Pancreas (tissue), 10 donors: ENCODE measurements around the gene ACOT7. TPM values are rescaled to one million over a fixed set of nuclear protein-coding genes. Genes with fewer than 3 reads are reported as not detected.

ENCODE experiments used
- ATAC-seq, 4 donors: fragments of 200-7000 bp; cut with Tn5 transposase; one replicate each; pipeline versions ENCODE4 v1.8.0 to v1.9.1; 2020; ENCODE audit warnings: mild to moderate bottlenecking in 4 of 4, moderate library complexity in 4 of 4
- DNase-seq, 6 donors: peaks; one replicate each; pipeline ENCODE4 v3.0.0-alpha.2; 2020
- FAIRE-seq: peaks from 2 replicates; lab custom pipeline; 2012; peaks lifted over from hg19 to GRCh38; lab: Jason Lieb, UNC
- H3K27ac ChIP-seq, 4 donors: fragments of 200-600 bp; sonication (generic); 1 replicate in 3 of 4; 2 replicates in 1 of 4; pipeline versions ENCODE4 v1.5.0 to v1.8.0; 2020
- H3K27me3 ChIP-seq, 4 donors: fragments of 200-600 bp; one replicate each; pipeline ENCODE4 v1.8.0; 2021
- H3K36me3 ChIP-seq, 3 donors: fragments of 200-600 bp; sonication (generic) in 1 of 3; one replicate each; pipeline versions ENCODE4 v1.5.0 to v1.8.0; 2020 to 2021
- H3K4me1 ChIP-seq, 3 donors: fragments of 200-600 bp; one replicate each; pipeline ENCODE4 v1.8.0; 2021
- H3K4me3 ChIP-seq, 4 donors: fragments of 200-600 bp; sonication (generic) in 2 of 4; one replicate each; pipeline versions ENCODE4 v1.5.0 to v1.8.0; 2020 to 2021
- H3K9me3 ChIP-seq, 4 donors: fragments of 200-600 bp; one replicate each; pipeline ENCODE4 v1.8.0; 2021
- CTCF ChIP-seq, 4 donors: fragments of 200-600 bp; sonication (generic) in 3 of 4; IDR thresholded peaks; one replicate each; pipeline versions ENCODE4 v1.5.0 to v1.8.0; 2021; ENCODE audit warnings: antibody characterized with exemption in 4 of 4
- WGBS, 2 donors: extraction: QIAGEN DNeasy Blood & Tissue Kit; methylation state at CpG; one replicate each; pipeline ENCODE4 v1.1.7; 2013; 5-methylcytosine and 5-hydroxymethylcytosine counted together
- intact Hi-C, 3 donors: fragments of 100-400 bp; cut with DNase I; formaldehyde crosslinking; loops; one replicate each; pipeline versions ENCODE4 v1.11.1 to v1.14.2; 2022
- polyA plus RNA-seq, 2 donors: library from polyadenylated mRNA; stranded (reverse); fragments of 200-250 nt; gene quantifications; one replicate each; pipeline ENCODE4 v1.2.3, GENCODE V29; 2013
- total RNA-seq, 6 donors: library from RNA; stranded (reverse); fragmentation: NEBNext Ultra II Directional in 4 of 6; extraction: Animal tissue kit (Norgen Biotek cat#: 25700) in 4 of 6; gene quantifications; one replicate each; pipeline versions ENCODE4 v1.2.1 to v1.2.4, GENCODE V29; 2021 to 2023
- donor health status: healthy with polysubstance abuse.
- donor health status: DM: no; HTN: no; CAD: no; lungs with moderate emphysema.
- donor health status: DM: no; HTN: no; CAD: no.
- donor health status: control.
- donor health status: control.
- donor health status: Bipolar disorder and iron deficiency.
- donor health status: DM: yes; HTN: yes; CAD: no.
- donor health status: DM: no; HTN: no; CAD: no.
- donor health status: DM: no; HTN: no; CAD: no.
- donor health status: DM: yes; HTN: yes; CAD: no.

ACOT7 gene
- total and polyA plus RNA-seq, 8 donors, result 3.1 to 7.6 (median 5.2) TPM

GRCh38 chr1:6420454-6421042 is 27.0 kb upstream of the ACOT7 start:
- ATAC-seq (no peak), DNase-seq (peak in 1 of 6 donors; percentile 68), FAIRE-seq (no peak)
- no peaks in the 10 kb centered on the region for H3K9me3 ChIP-seq
- peak overlapping the region in 1 of 4 donors; percentile 23 for H3K4me3 ChIP-seq
- peaks cover 0 to 41% (median 16%) of the 10 kb centered on the region in 4 donors for H3K27me3 ChIP-seq
- no peak overlapping the region for H3K27ac ChIP-seq
- H3K4me1 ChIP-seq, result peaks cover 7 to 19% (median 11%) of the 10 kb centered on the region in 3 donors
- intact Hi-C loops, result no loop called here
- no peak for TF ChIP-seq CTCF (IDR thresholded peaks at IDR 0.05)
- no peaks in the 10 kb centered on the region for H3K36me3 ChIP-seq
- 25 to 27% methylated on average over 35 to 44 of the region's 44 CpGs for WGBS, 2 donors

DNA sequence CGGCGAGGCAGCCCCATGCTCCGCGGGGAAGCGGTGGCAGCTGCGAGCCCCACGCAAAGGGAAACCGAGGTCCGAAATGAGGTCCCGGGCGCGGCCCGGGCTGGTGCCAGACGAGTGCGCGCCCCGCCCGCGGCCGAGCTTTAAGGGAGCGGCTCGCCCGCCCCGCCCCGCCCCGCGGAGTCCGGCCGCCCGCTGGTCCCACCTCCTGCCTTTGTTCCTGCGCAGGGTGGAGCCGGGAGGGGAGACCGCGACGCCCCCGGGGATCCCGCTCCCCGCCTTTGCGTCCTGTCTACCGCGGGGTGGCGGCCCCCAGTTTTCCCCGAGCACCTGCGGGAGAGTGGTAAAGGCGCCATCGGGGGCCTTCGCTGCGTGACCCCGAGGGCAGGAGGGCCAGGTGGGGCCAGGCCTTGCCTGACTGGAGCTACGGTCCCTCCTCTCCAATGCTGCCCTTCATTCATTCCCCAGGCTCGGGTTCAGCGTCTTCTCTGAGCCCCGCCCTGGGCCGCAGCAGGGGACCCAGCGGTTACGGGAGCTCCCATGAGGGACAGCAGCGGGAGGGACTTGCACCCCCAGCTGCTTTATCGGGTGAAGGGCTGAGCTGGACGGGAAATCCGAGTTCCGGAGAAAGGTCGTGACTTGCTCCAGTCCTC is 26.4 kb upstream of the ACOT7 start, which contains the start of gene HES2:
HES2 (minus strand) TSS at position 116 of the 650 bp plus-strand sequence; CDS start at position 17, 99 bp downstream.
- FAIRE-seq, result no peak
- Histone ChIP-seq H3K27ac (no peak within 1 kb of the TSS), H3K4me3 (peak within 1 kb of the TSS in 3 of 4 donors; percentile 10 to 43 (median 23)), H3K9me3 (no peaks in the 10 kb centered on the region), H3K36me3 (no peaks in the 10 kb centered on the region), H3K4me1 (peaks cover 7 to 24% (median 11%) of the 10 kb centered on the region in 3 donors), H3K27me3 (peaks cover 0 to 36% (median 13%) of the 10 kb centered on the region in 4 donors)
- no peak for TF ChIP-seq CTCF (IDR thresholded peaks at IDR 0.05)
- peak in 2 of 6 donors; percentile 67 to 70 for DNase-seq
- 2 to 3% methylated on average over 61 to 62 of the region's 62 CpGs for WGBS, 2 donors
- peak in 3 of 4 donors; percentile 16 to 49 (median 26) for ATAC-seq
- intact Hi-C loops, result no loop called here

GRCh38 chr1:6419397-6419803 is 25.8 kb upstream of the ACOT7 start:
- Histone ChIP-seq H3K9me3 (no peaks in the 10 kb centered on the region), H3K4me1 (peaks cover 7 to 24% (median 11%) of the 10 kb centered on the region in 3 donors), H3K27ac (no peak overlapping the region), H3K36me3 (no peaks in the 10 kb centered on the region), H3K4me3 (peak overlapping the region in 3 of 4 donors; percentile 10 to 43 (median 23)), H3K27me3 (peaks cover 0 to 36% (median 12%) of the 10 kb centered on the region in 4 donors)
- DNase-seq (no peak), ATAC-seq (no peak), FAIRE-seq (no peak)
- 1 to 3% methylated on average over 27 to 48 of the region's 48 CpGs for WGBS, 2 donors
- no peak for TF ChIP-seq CTCF (IDR thresholded peaks at IDR 0.05)
- intact Hi-C loops, result no loop called here

- ATAC-seq (no peak), DNase-seq (peak in 1 of 6 donors; percentile 67), FAIRE-seq (no peak)
- TF ChIP-seq CTCF (IDR thresholded peaks at IDR 0.05), result no peak
- H3K9me3 ChIP-seq, result no peaks in the 10 kb centered on the region
- H3K27me3 ChIP-seq, result peaks cover 0 to 36% (median 9%) of the 10 kb centered on the region in 4 donors
- H3K4me1 ChIP-seq, result peaks cover 3 to 20% (median 11%) of the 10 kb centered on the region in 3 donors
- H3K4me3 ChIP-seq, result peak overlapping the region in 1 of 4 donors; percentile 43
- H3K36me3 ChIP-seq, result no peaks in the 10 kb centered on the region
- H3K27ac ChIP-seq, result no peak overlapping the region
- intact Hi-C loops, result no loop called here
- 6% methylated on average over 36 to 69 of the region's 69 CpGs for WGBS, 2 donors
Measured at GRCh38 chr1:6418668-6419396, 25.3 kb upstream of the ACOT7 start.
